SK-N-SH (cell line): ENCODE results near the gene SPOCK1. TPM values are rescaled to one million over a fixed set of nuclear protein-coding genes. Genes with fewer than 3 reads are reported as not detected.

ENCODE experiments used
- CTCF ChIA-PET: fragments of 300-600, 350-600 bp; formaldehyde crosslinking; extraction: SDS; loops from one replicate; lab custom pipeline; 2021; lab: Yijun Ruan, JAX
- POLR2A ChIA-PET: fragments of 350-600 bp; sonication (Branson Sonifier 250); formaldehyde crosslinking; extraction: SDS; loops from one replicate; lab custom pipeline; 2020; ENCODE audit warnings: antibody characterized with exemption, inconsistent platforms; lab: Yijun Ruan, JAX
- DNase-seq: peaks from one replicate; pipeline ENCODE4 v3.0.0; 2012
- H2AFZ ChIP-seq: fragments of 200-600 bp; sonication (generic); 2 replicates; pipeline ENCODE4 v1.8.1; 2016; ENCODE audit warnings: antibody characterized with exemption, mild to moderate bottlenecking, low read depth
- H3F3A ChIP-seq: fragments of 200-600 bp; sonication (generic); replicated peaks from 2 replicates; pipeline ENCODE3; 2016; ENCODE audit warnings: antibody characterized with exemption, mild to moderate bottlenecking; ENCODE audit not compliant: insufficient read depth
- H3K27ac ChIP-seq, 2 experiments: fragments of 200-500 bp in 1 of 2; fragments of 200-600 bp in 1 of 2; sonication (Bioruptor generic) in 1 of 2; sonication (generic), shearing (Covaris generic) in 1 of 2; 2 replicates each; pipeline versions ENCODE4 v1.5.1 to v1.6.1; 2014 to 2016; ENCODE audit warnings: low read depth in 2 of 2, inconsistent platforms in 1 of 2, low read length in 1 of 2, mild to moderate bottlenecking in 1 of 2, mixed read lengths in 1 of 2
- H3K27me3 ChIP-seq: fragments of 200-600 bp; sonication (generic), shearing (Covaris generic); 2 replicates; pipeline ENCODE4 v1.6.1; 2016; ENCODE audit warnings: mixed run types; ENCODE audit not compliant: insufficient read depth
- H3K36me3 ChIP-seq, 2 experiments: fragments of 200-500 bp in 1 of 2; fragments of 200-600 bp in 1 of 2; sonication (Bioruptor generic) in 1 of 2; sonication (generic) in 1 of 2; replicated peaks in 1 of 2; 2 replicates each; pipeline versions ENCODE3 to v1.5.1; 2014 to 2016; ENCODE audit warnings: low read length in 1 of 2, mild to moderate bottlenecking in 1 of 2; ENCODE audit not compliant: insufficient read depth in 2 of 2, control insufficient read depth in 1 of 2
- H3K4me1 ChIP-seq, 2 experiments: fragments of 200-500 bp in 1 of 2; fragments of 200-600 bp in 1 of 2; sonication (Bioruptor generic) in 1 of 2; sonication (generic), shearing (Covaris generic) in 1 of 2; 2 replicates each; pipeline versions ENCODE4 v1.5.1 to v1.6.1; 2014 to 2016; ENCODE audit warnings: low read depth in 1 of 2, low read length in 1 of 2, mixed run types in 1 of 2; ENCODE audit not compliant: insufficient read depth in 2 of 2, control insufficient read depth in 1 of 2
- H3K4me2 ChIP-seq: fragments of 200-600 bp; sonication (generic), shearing (Covaris generic); 2 replicates; pipeline ENCODE4 v1.6.1; 2017; ENCODE audit warnings: mixed run types
- H3K4me3 ChIP-seq, 2 experiments: fragments of 200-500 bp in 1 of 2; fragments of 200-600 bp in 1 of 2; sonication (Bioruptor generic) in 1 of 2; sonication (generic), shearing (Covaris generic) in 1 of 2; 2 replicates each; pipeline versions ENCODE4 v1.5.1 to v1.8.1; 2014 to 2016; ENCODE audit warnings: low read depth in 2 of 2, inconsistent platforms in 1 of 2, low read length in 1 of 2, mild to moderate bottlenecking in 1 of 2, mixed read lengths in 1 of 2, moderate library complexity in 1 of 2
- H3K79me2 ChIP-seq: fragments of 200-600 bp; sonication (generic); 2 replicates; pipeline ENCODE4 v1.8.1; 2017; ENCODE audit warnings: mild to moderate bottlenecking; ENCODE audit not compliant: insufficient read depth
- H3K9ac ChIP-seq: fragments of 200-600 bp; sonication (generic); 2 replicates; pipeline ENCODE4 v1.6.1; 2017; ENCODE audit warnings: mixed run types
- H3K9me2 ChIP-seq: fragments of 200-600 bp; sonication (generic); 2 replicates; pipeline ENCODE4 v1.6.1; 2017; ENCODE audit warnings: mixed run types
- H3K9me3 ChIP-seq: fragments of 200-600 bp; sonication (generic); 2 replicates; pipeline ENCODE4 v1.6.1; 2017; ENCODE audit warnings: mixed run types, mild to moderate bottlenecking, moderate library complexity
- H4K20me1 ChIP-seq: fragments of 200-600 bp; sonication (generic); 2 replicates; pipeline ENCODE4 v1.6.1; 2017; ENCODE audit warnings: mild to moderate bottlenecking, mixed run types; ENCODE audit not compliant: insufficient read depth
- CHD2 ChIP-seq: fragments of 150-350 bp; IDR thresholded peaks from 2 replicates; pipeline ENCODE4 v1.6.1; 2018; ENCODE audit warnings: low read length; ENCODE audit not compliant: partially characterized antibody
- CTCF ChIP-seq: fragments of 200-600 bp; sonication (generic); IDR thresholded peaks from 2 replicates; pipeline ENCODE4 v1.6.1; 2017; ENCODE audit warnings: antibody characterized with exemption, mild to moderate bottlenecking, moderate library complexity
- EP300 ChIP-seq, 2 experiments: IDR thresholded peaks; 2 replicates each; pipeline versions ENCODE4 v1.4.0 to v1.6.1; 2012; ENCODE audit warnings: borderline replicate concordance in 1 of 2, low read depth in 1 of 2, low read length in 1 of 2
- EZH2phosphoT487 ChIP-seq: fragments of 200-600 bp; sonication (generic); IDR thresholded peaks from 2 replicates; pipeline ENCODE4 v1.6.1; 2017; ENCODE audit warnings: low read depth, mixed run types, mild to moderate bottlenecking, antibody characterized with exemption, moderate library complexity, borderline replicate concordance
- FOSL2 ChIP-seq: IDR thresholded peaks from 2 replicates; pipeline ENCODE4 v1.4.0; 2012; ENCODE audit warnings: low read depth, mild to moderate bottlenecking, moderate library complexity, borderline replicate concordance
- FOXM1 ChIP-seq: IDR thresholded peaks from 2 replicates; pipeline ENCODE4 v1.4.0; 2012; ENCODE audit warnings: low read depth, mild to moderate bottlenecking
- GABPA ChIP-seq: IDR thresholded peaks from 2 replicates; pipeline ENCODE4 v1.4.0; 2012; ENCODE audit warnings: low read depth, mild to moderate bottlenecking
- JUND ChIP-seq: IDR thresholded peaks from 2 replicates; pipeline ENCODE4 v1.4.0; 2012
- MAX ChIP-seq: IDR thresholded peaks from 2 replicates; pipeline ENCODE4 v1.4.0; 2012; ENCODE audit warnings: low read depth
- MXI1 ChIP-seq: IDR thresholded peaks from 2 replicates; pipeline ENCODE4 v1.6.1; 2012; ENCODE audit warnings: mild to moderate bottlenecking, low read depth, low read length, improper control_type of control experiment
- RAD21 ChIP-seq: IDR thresholded peaks from 2 replicates; pipeline ENCODE4 v1.6.1; 2012; ENCODE audit warnings: mild to moderate bottlenecking, low read length
- TCF12 ChIP-seq: IDR thresholded peaks from 2 replicates; pipeline ENCODE4 v1.4.0; 2012
- YY1 ChIP-seq: IDR thresholded peaks from 2 replicates; pipeline ENCODE4 v1.4.0; 2012; ENCODE audit warnings: low read depth, mild to moderate bottlenecking
- ZBTB33 ChIP-seq: IDR thresholded peaks from 2 replicates; pipeline ENCODE4 v1.4.0; 2012; ENCODE audit warnings: low read depth, borderline replicate concordance
- WGBS: methylation state at CpG from one replicate; pipeline ENCODE4 v1.1.6; 2017; ENCODE audit warnings: low lambda C conversion rate; 5-methylcytosine and 5-hydroxymethylcytosine counted together
- polyA plus RNA-seq, 3 experiments: library from polyadenylated mRNA; depleted of rRNA; stranded (reverse); fragments of >200 nt; gene quantifications; 2 replicates each; pipeline ENCODE4 v1.2.3, GENCODE V29; 2012
- TF ChIP-seq, protein P1 (sequence below): IDR thresholded peaks from 2 replicates; pipeline ENCODE4; 2012
- TF ChIP-seq, protein P2 (sequence below): IDR thresholded peaks from 2 replicates; pipeline ENCODE4 v1.4.0; 2012; ENCODE audit warnings: low read depth, borderline replicate concordance

The SPOCK1 gene
- polyA plus RNA-seq, 1 of the 3 experiments (the other 2 are of a cell fraction) = 11.3 TPM

GRCh38 chr5:137325721-137326120 lies 173.4 kb downstream of the SPOCK1 start:
- Histone ChIP-seq H3K4me2 (no peak overlapping the region), H3K4me1 (no peaks in the 10 kb centered on the region; a peak in 1 of 4 replicates), H2AFZ (no peak overlapping the region), H3F3A (no peaks in the 10 kb centered on the region), H3K4me3 (no peak overlapping the region), H3K9me3 (no peaks in the 10 kb centered on the region; the same call in 1 of the 2 replicates), H4K20me1 (no peaks in the 10 kb centered on the region), H3K79me2 (peaks cover 22% of the 10 kb centered on the region), H3K9ac (no peak overlapping the region), H3K9me2 (no peaks in the 10 kb centered on the region), H3K27me3 (no peaks in the 10 kb centered on the region), H3K36me3 (no peaks in the 10 kb centered on the region), H3K27ac (no peak overlapping the region)
- CTCF ChIA-PET = interaction anchor here (1.1 to 2.9 kb wide), 6 partner anchors 11 to 280 kb away, joined by 4 to 19 read pairs (median 4); partner anchors contain the start of gene SPOCK1
- POLR2A ChIA-PET = interaction anchor here (0.8 kb wide), 1 partner anchor 478 kb away, joined by 3 read pairs; no protein-coding TSS in a partner anchor
- WGBS = 51% methylated on average over 4 of the region's 4 CpGs
- DNase-seq = no peak
- TF ChIP-seq RAD21 (no peak), MXI1 (no peak), CHD2 (no peak), EZH2phosphoT487 (no peak)
- TF ChIP-seq, protein P1, sequence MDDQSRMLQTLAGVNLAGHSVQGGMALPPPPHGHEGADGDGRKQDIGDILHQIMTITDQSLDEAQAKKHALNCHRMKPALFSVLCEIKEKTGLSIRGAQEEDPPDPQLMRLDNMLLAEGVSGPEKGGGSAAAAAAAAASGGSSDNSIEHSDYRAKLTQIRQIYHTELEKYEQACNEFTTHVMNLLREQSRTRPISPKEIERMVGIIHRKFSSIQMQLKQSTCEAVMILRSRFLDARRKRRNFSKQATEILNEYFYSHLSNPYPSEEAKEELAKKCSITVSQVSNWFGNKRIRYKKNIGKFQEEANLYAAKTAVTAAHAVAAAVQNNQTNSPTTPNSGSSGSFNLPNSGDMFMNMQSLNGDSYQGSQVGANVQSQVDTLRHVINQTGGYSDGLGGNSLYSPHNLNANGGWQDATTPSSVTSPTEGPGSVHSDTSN = no peak

GRCh38 chr5:137320056-137321045 lies 178.8 kb downstream of the SPOCK1 start:
- H3K27me3 ChIP-seq = no peaks in the 10 kb centered on the region
- no peaks in the 10 kb centered on the region; the same call in 1 of the 2 replicates for H3K9me3 ChIP-seq
- H2AFZ ChIP-seq = no peak overlapping the region
- H3K27ac ChIP-seq = peak overlapping the region in 1 of 2 experiments; percentile 17; a peak in 1 of 4 replicates
- no peaks in the 10 kb centered on the region for H4K20me1 ChIP-seq
- no peak overlapping the region for H3K9ac ChIP-seq
- no peaks in the 10 kb centered on the region for H3F3A ChIP-seq
- H3K4me2 ChIP-seq = no peak overlapping the region
- ChIA-PET POLR2A (interaction anchor here (0.6 to 1.0 kb wide), 2 partner anchors 53 to 176 kb away, joined by 3 to 4 read pairs; no protein-coding TSS in a partner anchor), CTCF (interaction anchor here (0.6 to 9.9 kb wide), 101 partner anchors 9 to 1374 kb away, joined by 3 to 140 read pairs (median 4); partner anchors contain the start of genes KLHL3 and SPOCK1)
- no peaks in the 10 kb centered on the region for H3K36me3 ChIP-seq
- WGBS = 3% methylated on average over 3 of the region's 3 CpGs
- H3K79me2 ChIP-seq = peaks cover 24% of the 10 kb centered on the region
- no peaks in the 10 kb centered on the region for H3K9me2 ChIP-seq
- H3K4me3 ChIP-seq = peak overlapping the region in 1 of 2 experiments; percentile 5; a peak in 1 of 4 replicates
- peaks cover 3 to 21% of the 10 kb centered on the region in 2 experiments; a peak in 2 of 4 replicates for H3K4me1 ChIP-seq
- peak; percentile 68 for DNase-seq
- TF ChIP-seq YY1 (no peak), ZBTB33 (no peak), RAD21 (peak; percentile 89), EP300 (IDR thresholded peaks at IDR 0.05; ENCODE audit: borderline replicate concordance in 1 of 2, low read depth in 1 of 2, low read length in 1 of 2) (no peak), FOXM1 (no peak), MAX (no peak), TCF12 (no peak), JUND (no peak), GABPA (no peak), CTCF (peak; percentile 79), FOSL2 (no peak)
- TF ChIP-seq, protein P2, sequence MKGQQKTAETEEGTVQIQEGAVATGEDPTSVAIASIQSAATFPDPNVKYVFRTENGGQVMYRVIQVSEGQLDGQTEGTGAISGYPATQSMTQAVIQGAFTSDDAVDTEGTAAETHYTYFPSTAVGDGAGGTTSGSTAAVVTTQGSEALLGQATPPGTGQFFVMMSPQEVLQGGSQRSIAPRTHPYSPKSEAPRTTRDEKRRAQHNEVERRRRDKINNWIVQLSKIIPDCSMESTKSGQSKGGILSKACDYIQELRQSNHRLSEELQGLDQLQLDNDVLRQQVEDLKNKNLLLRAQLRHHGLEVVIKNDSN = no peak
